GM19351 (cell line): Measurements from ENCODE around the gene GPRIN3.
A peak's percentile ranks its signal among the peaks of the same experiment; 100 is the strongest.
"Not testable (repeated sequence)": the region's sequence is repeated elsewhere in the genome, so short reads cannot be mapped to it uniquely, and the experiment has no call there.

Source experiments
- ATAC-seq: cut with Tn5 transposase; IDR thresholded peaks from one replicate; pipeline ENCODE4 v1.9.1; 2021; ENCODE audit warnings: mild to moderate bottlenecking, moderate library complexity; ENCODE audit not compliant: unreplicated experiment

The GPRIN3 gene

GRCh38 chr4:89263265-89263664, 44.3 kb downstream of the GPRIN3 start:
- no peak for ATAC-seq

GRCh38 chr4:89259301-89260028, 48.1 kb downstream of the GPRIN3 start:
- ATAC-seq, result no peak

- ATAC-seq, result no peak
These were observed 49.1 kb downstream of the GPRIN3 start for GRCh38 chr4:89258506-89258905.

GRCh38 chr4:89257376-89257775, 50.2 kb downstream of the GPRIN3 start:
- ATAC-seq, result no peak

DNA sequence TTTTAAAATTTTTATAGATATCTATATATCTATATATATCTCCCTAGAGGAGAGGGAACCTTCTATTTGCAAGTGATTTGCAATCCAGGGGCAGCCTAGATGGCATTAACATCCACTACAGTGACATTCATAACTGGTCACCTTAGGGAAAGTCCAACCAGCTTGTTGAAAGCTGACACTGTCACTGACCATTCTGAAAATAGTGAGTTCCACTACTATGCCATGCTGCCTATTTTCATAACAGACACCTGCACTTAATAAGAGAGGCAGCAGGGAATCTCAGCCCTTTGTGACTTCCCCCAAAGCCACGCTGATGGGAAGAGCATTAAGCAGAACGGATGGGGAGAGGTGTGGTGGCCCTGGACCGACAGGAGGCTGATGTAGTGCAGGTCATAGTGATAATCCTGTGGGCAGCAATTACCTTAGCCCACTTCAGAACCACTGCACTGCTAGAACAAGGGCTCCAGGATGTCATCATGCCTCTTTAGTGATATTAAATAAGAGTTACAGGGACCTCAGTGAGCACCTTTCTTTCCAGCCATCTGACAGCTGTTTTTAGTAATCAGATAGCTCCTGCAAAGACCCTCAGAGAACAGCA, 51.3 kb downstream of the GPRIN3 start:
- ATAC-seq, result no peak

DNA sequence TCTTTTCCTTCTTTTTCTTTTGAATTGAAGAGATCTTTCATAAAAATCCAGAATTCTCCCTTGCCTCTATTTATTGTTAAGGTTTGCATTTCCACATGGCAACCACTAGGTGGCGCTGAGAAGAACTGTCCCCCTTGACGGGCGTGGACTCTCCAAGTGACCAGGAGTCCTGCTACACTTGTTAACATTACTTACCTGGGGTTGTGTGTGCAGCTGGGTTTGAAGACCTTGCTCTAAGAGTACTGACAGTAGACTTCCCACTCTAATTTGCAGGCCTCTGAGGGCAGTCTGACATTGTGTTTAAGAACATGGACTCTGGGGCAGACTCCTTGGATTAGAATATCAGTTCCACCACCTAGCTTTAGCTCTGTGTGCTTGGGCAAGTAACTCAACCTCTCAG, 52.8 kb downstream of the GPRIN3 start:
- ATAC-seq, result no peak

GRCh38 chr4:89254347-89254746, 53.3 kb downstream of the GPRIN3 start:
- not testable (repeated sequence) for ATAC-seq

DNA sequence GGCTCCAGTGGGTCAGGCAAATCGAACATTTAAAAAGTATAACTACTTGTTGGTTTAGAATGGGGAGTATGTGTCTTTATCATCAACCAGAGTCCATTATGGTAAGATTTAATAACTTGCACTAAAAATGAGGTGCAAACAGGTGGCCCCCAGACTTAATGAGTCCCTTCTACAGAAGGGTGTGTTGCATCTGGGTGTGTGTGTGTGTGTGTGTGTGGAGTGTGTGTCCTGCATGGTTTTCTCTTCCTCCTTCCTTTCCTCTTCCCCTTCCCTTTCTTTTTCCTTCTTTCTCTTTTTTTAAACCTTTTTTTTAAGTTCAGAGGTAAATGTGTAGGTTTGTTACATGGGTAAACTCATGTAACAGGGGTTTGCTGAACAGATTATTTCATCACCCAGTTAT, 53.7 kb downstream of the GPRIN3 start:
- ATAC-seq, result no peak

GRCh38 chr4:89253311-89253710, 54.3 kb downstream of the GPRIN3 start:
- no peak for ATAC-seq

- no peak for ATAC-seq
These were observed 56.2 kb downstream of the GPRIN3 start for GRCh38 chr4:89251396-89251795.

DNA sequence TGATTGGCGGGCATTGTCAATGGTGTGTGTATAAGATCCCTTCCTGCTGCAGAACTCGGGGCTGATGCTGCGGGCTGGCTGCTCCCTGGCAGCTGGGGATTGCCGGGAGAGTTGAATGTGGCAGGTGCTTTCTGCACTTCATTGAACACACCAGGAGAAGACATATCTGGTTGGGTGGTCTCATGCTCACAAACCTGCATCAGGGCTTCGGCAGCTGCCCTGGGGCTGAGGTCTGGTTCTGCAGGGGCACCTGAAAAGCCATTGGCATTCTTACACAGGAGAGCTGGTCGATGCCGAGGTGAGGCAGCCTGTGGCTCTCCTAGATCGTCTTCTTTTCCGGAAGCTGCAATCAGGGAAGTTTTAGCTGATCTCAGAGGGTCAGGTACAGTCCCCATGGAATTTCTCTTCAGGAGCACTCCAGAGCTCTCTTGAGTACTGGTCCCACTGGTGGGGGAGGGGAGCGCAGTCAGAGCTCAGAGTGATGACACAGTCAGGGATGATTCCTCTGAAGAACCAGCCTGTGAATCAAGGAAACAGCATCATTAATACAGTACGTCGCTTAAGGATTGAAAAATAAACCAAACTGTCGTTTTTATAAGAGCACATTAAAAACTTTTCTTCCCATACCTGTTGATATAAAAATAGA, 57.8 kb downstream of the GPRIN3 start:
- ATAC-seq, result no peak

DNA sequence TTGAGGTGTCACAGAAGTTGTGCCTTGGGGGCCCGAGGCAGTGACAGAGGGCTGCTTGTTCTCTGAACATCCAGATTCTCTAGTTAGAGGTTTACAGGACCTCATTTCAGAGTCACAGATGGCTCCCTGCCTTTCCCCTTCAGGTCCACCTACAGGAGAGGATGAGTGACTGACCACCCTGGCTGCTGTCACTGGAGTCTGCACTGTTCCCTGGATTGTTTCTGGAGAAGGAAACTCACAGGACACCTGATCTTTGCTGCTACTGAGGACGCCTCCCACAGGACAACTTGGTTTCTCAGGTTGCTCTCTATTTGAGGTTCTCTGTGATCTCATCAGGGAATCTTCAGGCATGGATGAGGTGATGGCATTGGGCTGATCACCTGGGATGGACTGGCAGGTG, 58.3 kb downstream of the GPRIN3 start:
- no peak for ATAC-seq

- ATAC-seq, result no peak
These were observed 58.7 kb downstream of the GPRIN3 start for GRCh38 chr4:89248879-89249281.

DNA sequence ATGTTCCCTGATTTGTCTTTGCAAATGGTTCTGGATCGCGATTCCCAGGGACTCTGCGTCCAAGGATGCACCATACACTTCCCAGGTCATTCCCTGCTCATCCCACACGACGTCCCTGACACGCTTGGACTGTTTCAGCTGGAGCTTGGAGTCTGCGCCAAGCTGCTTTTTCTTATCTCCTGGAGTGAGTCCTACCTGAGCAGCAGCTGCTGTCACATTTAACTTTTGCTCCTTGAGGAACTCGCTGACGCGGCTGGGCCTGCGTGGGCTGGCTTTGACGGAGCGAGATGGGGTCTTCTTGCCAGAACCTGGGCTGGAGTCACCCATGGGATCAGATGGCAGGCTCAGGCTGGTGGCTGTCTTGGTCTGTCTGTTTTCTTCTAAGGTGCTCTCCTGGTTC, 59.6 kb downstream of the GPRIN3 start:
- no peak for ATAC-seq

- no peak for ATAC-seq
These were observed 62.1 kb downstream of the GPRIN3 start for GRCh38 chr4:89245459-89245858.

- no peak for ATAC-seq
These were observed 63.8 kb downstream of the GPRIN3 start for GRCh38 chr4:89243733-89244252.

DNA sequence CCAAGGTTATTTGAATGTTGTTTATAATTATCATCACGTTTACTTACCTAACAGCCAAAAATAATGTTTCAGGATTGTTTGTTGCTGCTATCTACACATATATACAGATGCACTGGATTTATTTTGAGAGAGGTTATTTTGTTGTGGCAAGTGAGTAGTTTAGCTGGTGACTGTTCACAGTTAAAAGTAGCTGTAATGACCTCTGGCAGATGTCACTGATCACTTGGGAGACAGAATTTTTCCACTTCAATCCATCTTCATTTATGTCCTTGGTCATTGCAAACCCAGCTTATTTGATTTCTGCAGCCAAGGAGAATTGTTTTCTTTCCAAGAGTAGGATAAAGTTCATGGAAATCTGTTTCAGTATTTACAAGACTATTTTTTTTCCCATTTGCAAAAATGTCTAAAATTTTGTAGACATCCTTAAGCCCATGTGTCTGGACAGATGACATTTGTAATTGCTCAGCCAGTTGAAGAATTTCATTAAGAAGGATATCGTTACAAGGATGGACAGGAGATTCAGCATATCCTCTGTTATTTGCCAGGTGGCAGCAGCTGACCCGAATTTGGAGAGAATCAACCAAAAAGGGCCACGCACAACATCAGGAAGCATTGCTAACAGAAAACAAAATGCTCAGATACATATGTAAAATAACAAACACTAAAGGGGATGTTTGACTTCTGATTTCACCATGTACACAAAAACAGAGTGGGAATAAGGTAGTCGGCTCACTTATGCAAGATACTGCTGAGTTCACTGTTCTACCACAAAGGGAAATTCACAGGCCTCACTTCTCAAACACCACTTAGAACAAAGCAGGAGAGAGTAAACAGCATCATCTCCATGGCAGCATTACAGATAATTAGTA, 64.5 kb downstream of the GPRIN3 start:
- ATAC-seq, result no peak

GRCh38 chr4:89242216-89242615, 65.4 kb downstream of the GPRIN3 start:
- ATAC-seq, result no peak

- no peak for ATAC-seq
These were observed 77.3 kb downstream of the GPRIN3 start for GRCh38 chr4:89230271-89230670.

DNA sequence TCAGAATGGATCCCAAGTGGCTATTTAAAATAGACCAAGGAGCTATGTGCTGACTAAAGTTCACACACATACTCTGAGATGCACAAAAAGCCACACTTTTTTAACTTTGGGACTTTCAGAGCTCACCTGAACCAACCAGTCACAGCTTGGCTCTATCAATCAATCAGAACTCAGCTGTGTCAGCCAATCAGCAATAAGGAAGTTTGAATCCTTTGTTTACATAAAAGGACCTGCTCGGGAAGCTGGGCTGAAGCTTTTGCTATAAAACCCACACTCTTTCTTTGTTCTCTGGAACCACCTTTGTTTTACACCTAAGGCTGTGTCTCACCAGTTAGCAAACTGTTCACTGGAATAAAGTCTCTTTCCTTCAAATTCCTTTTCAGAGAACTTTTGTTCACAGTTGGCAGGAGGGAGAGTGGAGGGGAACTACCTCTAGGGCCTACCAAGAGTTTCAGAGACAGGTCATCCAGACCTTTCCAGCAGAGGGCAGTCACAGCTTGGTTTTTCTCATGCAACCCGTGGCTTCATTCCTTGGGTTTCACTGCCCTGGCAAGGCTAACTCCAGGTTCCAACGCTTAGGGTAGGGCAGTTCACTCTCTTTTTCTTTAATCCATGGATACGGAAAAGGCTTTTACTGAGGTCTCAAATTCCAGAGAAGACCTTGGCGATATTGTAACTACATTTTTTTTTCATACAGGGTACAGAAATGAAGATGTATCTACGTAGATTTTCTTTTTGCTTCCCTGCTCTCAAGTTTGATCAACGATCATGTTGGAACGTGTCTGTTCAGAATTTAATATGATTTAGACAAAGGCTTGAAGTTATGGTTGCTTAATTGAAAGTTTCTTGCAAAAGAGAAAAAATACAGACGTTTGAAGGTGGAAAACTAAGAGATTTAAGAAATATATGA, 80.7 kb downstream of the GPRIN3 start:
- ATAC-seq, result peak; percentile 91
